Measurements from ENCODE around the gene EVX2. TPM values are rescaled to one million over a fixed set of nuclear protein-coding genes. Genes with fewer than 3 reads are reported as not detected.

The EVX2 gene
- polyA plus RNA-seq, 3 donors: not detected

DNA sequence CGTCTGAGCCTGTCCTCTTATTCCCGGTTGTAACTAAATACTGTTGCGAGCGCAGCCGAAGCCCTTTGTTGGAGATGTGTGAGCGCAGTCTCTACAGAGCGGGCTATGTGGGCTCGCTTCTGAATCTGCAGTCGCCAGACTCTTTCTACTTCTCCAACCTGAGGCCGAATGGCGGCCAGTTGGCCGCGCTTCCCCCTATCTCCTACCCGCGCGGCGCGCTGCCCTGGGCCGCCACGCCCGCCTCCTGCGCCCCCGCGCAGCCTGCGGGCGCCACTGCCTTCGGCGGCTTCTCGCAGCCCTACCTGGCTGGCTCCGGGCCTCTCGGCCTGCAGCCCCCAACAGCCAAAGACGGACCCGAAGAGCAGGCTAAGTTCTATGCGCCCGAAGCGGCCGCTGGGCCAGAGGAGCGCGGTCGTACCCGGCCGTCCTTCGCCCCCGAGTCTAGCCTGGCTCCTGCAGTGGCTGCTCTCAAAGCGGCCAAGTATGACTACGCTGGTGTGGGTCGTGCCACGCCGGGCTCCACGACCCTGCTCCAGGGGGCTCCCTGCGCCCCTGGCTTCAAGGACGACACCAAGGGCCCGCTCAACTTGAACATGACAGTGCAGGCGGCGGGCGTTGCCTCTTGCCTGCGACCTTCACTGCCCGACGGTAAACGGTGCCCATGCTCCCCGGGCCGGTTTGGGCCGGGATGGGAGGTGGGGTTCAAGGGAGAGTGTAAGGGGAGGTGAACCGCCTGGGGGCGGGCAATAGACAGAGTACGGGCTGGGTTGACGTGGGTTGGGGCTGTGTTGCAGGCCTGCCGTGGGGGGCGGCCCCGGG, 16.2 kb upstream of the EVX2 start, which contains the start of gene HOXD12:
Gene HOXD12, plus strand, starts transcription at position 68 of the 819 bp plus-strand sequence. Its CDS starts 7 bp downstream, at position 75.
- WGBS, 3 donors: 3 to 17% (median 7%) methylated on average over 70 of the region's 70 CpGs
- H3K27ac ChIP-seq (ENCODE audit: low read depth, low read length): no peak within 1 kb of the TSS

DNA sequence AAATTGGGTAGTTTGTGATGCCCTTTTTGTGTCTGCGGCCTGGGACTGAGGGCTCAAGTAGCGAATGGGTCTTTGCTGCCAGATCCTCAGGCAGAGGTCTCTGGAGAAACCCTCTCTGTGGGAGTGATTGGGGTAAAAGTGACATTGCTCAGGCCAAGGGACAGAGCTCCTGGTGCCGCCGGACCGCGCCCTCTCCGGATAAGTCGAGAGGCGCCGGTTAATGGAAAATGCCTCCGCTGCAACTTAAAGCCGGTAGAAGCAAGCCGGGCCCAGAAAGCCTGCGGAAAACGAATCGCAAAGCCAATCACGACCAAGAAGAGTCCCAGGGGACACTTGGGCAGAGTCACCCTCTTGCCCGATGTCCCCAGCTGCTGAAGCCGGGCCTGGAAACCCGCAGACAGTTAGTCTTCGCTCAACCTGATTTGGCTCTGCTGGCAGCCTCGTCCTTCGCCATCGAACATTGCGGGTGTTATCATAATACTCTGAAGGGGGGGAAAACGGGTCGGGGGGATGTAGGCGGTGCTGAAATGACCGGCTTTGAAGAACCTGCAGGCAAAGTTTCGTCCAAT, 15.5 kb upstream of the EVX2 start:
- 4 to 26% (median 8%) methylated on average over 30 of the region's 30 CpGs for WGBS, 3 donors
- H3K27ac ChIP-seq (ENCODE audit: low read depth, low read length): no peak overlapping the region

DNA sequence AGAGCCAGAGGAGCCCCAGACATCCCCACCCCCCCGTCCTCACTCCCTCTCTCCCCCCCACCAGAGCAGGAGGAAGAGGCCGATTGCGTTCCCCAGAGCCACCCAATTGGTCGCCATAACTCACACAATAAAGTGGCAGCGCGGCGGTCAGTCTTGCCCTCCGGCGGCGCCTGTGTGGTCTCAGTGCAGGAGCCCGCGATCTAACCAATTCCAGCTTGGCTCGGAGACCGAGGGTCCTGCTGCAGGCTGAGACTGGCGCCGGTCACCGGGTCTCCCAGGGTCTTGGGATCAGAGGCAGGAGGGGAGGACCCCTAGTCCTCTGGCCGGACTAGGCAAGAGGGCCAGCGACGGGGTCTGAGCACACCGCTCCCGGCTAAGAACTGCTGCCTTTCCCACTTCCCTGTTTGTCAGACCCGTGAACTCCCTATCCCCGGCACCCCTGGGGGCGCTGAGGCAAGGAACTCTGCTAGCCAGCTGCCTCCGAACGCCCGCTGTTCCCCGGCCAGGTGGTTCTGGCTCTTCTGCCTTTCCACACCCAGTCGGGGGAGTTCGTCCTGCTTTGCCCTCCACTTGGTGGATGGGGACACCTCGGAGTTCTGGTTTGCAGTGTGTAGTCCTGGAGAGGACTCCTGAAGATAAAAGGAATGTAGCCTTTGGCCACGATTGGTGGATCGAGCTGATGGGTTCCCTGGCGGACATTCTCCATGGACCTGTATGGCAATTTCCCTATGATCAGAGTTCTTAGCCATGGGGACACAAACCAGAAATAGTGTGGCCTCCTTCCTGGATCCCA, 14.8 kb upstream of the EVX2 start:
- WGBS, 3 donors: 2 to 11% (median 5%) methylated on average over 35 of the region's 35 CpGs
- H3K27ac ChIP-seq (ENCODE audit: low read depth, low read length): no peak overlapping the region

DNA sequence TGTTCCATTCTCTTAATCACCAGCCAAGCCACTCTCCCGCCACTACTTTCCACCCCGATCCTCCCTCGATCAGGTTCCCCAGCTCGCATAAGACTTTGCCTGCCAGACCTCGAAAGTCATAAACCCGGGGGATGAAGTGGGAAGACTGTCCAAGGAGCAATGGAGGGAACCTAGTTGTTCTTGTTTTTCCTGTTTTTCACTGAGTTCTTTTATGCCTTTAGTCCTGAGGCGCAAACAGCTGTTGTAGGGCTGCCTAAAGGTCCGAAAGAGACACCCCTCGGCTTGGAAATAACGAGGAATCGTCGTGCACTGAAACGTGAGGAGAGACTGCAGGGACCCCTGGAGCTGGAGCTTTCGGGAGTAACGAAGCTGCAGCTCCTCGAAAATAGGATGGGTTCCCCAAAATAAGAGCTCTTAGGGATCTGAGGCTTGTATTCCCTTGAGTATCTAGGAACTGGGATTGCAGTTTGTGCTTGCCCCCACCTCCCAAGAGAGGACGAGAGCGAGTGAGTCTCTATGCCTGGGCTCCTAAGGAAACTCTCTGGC, 14.1 kb upstream of the EVX2 start:
- WGBS, 3 donors: 2 to 5% (median 5%) methylated on average over 18 of the region's 18 CpGs
- no peak overlapping the region for H3K27ac ChIP-seq (ENCODE audit: low read depth, low read length)

DNA sequence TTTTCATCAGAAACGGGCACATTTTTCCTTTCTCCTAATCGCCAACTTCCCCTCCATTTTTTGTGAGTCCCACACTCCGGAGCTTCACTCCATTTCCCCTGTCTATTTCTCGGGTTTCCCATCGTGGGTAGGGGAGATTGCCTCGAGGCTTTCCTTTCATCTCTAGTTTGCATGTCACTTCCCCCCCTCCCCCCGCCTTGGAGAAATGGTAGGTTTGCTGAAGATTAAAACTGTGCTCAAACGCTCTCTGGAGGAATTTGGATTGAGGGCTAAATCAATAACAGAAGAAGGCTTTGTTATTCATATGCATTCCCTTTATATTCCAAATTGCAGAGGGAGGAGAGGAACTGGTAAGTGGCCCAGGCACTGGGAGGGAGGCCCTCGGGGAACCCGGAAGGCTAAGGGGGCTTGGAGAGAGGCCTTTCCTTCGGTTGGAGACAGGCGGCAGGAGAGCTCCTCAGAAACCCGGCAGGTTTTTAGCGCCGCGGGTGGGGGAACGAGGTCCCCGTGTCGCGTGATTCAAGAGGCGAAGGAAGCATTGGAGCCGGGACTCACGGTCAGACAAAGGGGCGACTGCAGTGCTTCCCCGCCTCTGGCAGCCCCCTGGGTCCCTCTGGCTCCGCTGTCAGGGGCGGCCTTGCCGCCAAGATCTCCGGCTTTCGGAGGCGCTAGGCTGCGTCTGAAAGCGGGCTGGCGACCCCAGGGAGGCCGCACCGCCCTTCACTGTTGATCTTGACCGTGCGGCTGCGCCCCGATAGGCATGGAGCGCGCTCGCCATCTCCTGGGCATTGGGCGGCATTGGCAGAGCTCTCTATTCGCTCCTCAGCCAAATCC, 13.4 kb upstream of the EVX2 start:
- WGBS, 3 donors: 1 to 2% (median 2%) methylated on average over 44 to 45 of the region's 45 CpGs
- no peak overlapping the region for H3K27ac ChIP-seq (ENCODE audit: low read depth, low read length)

DNA sequence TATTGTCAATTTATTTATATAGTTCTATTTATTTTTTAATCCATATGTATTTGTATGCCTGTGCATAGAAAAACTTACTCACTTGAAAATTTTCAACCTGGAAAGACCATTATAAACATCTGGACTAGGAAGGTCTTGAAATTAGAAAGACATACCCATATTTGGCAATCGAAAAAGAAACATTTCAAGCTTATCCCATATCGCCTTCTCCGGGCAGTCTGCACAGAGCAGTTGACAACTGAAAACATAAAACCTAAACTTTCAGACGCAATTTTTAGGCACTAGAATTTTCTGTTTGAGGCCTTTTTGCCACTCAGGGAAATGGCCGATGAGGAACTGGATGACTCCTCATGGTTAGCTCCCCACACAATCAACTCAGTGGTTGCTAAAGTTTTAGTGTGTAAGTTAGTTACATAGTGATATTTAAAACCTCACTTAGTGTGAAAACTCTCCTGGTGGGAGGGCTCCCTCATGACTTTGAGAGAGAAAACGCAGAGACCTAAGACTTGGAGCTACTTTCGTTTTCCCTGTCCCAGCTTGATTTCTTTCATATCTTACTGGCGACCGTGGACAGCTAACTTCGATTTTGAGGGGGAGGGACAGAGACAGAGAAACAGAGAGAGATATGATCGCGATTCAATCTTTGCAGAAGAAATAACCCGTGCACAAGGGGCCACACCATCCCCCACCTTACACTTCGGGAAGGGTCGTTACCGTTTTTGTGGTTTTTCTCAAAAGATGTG, 12.7 kb upstream of the EVX2 start:
- 8 to 13% (median 9%) methylated on average over 16 of the region's 16 CpGs for WGBS, 3 donors

DNA sequence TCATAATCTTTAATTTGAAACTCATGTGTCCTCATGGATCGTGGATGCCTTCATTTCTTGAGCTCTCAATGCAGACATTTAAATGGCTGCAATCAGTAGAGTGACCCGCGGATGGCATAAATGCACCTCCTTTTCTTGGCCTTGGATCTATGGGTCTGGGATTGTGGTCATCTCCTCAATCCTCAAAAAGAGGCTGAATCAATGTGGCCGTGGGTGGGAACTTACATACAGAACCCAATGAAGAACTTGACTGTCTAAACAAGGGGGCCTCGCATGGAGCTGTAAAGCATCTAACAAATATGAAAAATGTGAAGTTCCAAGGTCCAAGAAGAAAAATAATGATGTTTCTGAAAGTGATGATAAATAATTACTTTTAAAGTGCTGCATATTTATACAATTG, 11.7 kb upstream of the EVX2 start:
- no peak overlapping the region for H3K27ac ChIP-seq (ENCODE audit: low read depth, low read length)
- WGBS, 3 donors: 15 to 33% (median 18%) methylated on average over 5 of the region's 5 CpGs

More for the DNA sequence above, 12.7 kb upstream of the EVX2 start:
- no peak overlapping the region for H3K27ac ChIP-seq (ENCODE audit: low read depth, low read length)

DNA sequence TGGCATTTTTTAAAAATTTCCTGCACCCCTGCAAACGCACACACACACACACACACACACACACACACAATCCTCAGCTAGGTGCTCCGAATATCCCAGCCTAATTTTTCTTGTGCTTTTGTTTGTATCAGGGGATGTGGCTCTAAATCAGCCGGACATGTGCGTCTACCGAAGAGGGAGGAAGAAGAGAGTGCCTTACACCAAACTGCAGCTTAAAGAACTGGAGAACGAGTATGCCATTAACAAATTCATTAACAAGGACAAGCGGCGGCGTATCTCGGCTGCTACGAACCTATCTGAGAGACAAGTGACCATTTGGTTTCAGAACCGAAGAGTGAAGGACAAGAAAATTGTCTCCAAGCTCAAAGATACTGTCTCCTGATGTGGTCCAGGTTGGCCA, 10.6 kb upstream of the EVX2 start:
- H3K27ac ChIP-seq (ENCODE audit: low read depth, low read length): no peak overlapping the region

DNA sequence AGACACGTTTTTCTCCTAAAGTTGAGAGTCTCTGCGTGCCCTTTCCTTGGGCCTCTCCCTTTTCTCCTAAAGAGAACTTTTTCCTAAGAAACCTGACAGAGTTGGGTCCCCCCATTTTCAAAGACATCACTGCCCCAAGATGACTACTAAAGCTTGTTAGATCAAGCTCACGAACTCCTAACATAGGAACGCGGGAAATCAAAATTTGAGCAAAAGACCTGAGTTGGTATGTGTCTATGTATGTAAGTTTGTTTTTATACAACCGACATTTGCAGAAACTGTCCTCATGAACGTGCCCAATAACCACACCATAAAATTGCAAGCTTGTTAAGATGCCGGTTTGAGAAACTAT, 10.1 kb upstream of the EVX2 start:
- WGBS, 3 donors: 11 to 24% (median 11%) methylated on average over 8 of the region's 8 CpGs
- H3K27ac ChIP-seq (ENCODE audit: low read depth, low read length): no peak overlapping the region

More for the DNA sequence above, 10.6 kb upstream of the EVX2 start:
- WGBS, 3 donors: 3 to 25% (median 8%) methylated on average over 12 of the region's 12 CpGs

DNA sequence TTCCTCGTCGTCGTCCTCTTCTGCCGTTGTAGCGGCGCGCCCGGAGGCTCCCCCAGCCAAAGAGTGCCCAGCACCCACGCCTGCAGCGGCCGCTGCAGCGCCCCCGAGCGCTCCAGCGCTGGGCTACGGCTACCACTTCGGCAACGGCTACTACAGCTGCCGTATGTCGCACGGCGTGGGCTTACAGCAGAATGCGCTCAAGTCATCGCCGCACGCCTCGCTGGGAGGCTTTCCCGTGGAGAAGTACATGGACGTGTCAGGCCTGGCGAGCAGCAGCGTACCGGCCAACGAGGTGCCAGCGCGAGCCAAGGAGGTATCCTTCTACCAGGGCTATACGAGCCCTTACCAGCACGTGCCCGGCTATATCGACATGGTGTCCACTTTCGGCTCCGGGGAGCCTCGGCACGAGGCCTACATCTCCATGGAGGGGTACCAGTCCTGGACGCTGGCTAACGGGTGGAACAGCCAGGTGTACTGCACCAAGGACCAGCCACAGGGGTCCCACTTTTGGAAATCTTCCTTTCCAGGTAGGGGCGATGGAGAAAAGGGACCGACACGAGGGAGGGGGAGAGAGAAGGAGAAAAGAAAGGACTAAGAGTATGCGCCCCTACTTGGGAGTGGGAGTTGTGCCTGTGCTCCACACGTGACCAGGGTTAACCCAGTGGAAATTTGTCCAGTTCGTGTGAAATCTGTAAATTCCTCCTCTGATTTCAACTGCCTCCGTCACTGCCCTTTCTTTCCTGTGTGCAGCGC, 9.6 kb upstream of the EVX2 start:
- 2 to 6% (median 4%) methylated on average over 44 to 53 of the region's 53 CpGs for WGBS, 3 donors
- no peak overlapping the region for H3K27ac ChIP-seq (ENCODE audit: low read depth, low read length)

DNA sequence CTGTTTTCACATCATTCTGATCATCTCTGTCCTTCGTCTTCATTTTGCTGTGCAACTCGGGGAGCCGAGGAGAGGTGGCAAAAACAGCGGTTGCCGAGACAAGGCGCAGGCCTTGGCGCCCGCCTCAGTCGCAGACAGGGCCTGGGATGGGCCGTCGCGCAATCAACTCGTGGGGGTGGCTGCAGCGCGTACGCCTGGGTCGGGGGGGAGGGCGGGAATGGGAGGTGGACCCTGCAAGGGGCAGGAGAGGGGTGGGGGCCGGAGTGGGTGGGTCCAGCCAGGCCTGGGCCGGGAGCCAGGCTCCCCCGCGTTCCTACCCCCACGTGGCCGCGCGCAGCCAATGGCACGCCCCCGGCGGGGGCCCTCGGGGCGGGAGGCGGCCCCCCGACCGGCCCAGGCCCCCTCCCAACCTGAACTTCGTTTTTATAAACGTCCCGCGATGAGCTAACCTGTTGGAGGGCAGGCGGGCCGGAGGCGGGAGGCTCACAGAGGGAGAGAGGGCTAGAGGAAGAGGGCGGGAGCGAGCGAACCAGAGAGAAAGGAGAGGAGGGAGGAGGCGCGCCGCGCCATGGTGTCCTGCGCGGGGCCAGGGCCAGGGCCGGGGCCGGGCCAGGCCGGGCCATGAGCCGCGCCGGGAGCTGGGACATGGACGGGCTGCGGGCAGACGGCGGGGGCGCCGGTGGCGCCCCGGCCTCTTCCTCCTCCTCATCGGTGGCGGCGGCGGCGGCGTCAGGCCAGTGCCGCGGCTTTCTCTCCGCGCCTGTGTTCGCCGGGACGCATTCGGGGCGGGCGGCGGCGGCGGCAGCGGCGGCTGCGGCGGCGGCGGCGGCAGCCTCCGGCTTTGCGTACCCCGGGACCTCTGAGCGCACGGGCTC, 8.7 kb upstream of the EVX2 start, which contains the start of gene HOXD13:
Gene HOXD13, plus strand, starts transcription at position 452 of the 875 bp plus-strand sequence. Its CDS starts 170 bp downstream, at position 622.
- WGBS, 3 donors: 3 to 4% (median 4%) methylated on average over 44 to 91 of the region's 95 CpGs
- no peak within 1 kb of the TSS for H3K27ac ChIP-seq (ENCODE audit: low read depth, low read length)

DNA sequence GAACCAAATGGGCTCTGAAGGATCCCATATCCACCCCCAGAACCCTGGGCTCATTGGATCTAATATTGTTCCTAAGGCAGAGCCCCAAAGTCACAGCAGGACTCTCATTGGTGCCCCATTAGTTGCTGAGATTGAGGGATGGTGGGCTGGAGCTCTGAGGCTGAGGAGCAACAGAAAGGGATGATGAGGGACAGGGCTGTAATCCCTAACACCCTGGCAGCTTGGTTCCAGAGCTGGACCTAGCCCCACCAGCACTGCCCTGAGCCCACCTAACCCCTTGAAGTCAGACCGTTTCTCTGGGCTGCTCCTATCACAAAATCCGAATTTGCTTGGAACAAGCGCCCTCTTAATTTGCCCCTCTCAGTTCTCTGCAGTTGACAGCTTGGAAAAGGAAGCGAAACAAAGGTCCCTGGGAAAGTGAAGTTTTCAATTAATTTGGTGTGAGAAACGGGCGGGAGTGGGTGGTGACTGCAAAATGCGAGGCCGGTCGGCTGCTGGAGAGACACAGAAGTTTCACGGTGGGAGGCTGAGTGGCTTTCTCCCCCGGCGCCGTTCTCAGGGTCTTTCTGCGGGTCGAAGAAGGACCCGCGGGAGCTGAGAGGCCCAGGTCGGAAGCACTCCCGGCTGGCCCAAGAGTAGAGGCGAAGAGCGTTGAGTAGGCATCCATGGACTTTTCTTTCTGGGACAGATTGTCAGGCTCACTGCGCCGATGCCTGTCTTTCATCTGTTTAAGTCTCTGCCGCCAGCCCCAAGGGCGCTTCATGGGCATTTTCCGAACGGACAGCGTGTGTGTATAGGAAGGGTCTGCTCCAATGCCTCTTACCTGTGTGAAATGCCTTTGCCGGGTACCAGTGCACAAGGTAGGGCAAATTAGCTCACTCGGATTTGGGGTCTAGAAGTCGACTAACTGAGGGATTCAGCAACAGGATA, 7.8 kb upstream of the EVX2 start:
- no peak overlapping the region for H3K27ac ChIP-seq (ENCODE audit: low read depth, low read length)
- 6 to 23% (median 7%) methylated on average over 31 of the region's 31 CpGs for WGBS, 3 donors

DNA sequence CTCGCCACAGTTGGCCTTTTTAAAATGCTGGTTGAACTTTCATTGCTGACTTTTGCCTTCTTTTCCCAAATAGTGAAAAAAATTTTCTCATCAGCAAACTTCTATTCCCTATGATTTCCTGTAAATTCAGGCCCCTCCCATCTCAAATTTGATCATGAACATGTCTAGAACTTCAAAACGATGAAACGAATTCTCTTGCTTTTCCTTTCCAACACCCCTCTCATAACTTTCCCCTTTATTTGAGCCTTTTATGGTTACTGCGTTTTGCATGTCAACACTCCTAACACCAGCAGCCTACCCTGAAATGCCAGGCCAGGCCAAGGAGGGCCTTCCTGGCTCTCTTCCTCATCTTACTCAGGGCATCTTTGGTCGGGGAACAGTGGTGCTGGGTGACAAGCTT, 7.1 kb upstream of the EVX2 start:
- WGBS, 3 donors: 27 to 39% (median 31%) methylated on average over 5 of the region's 5 CpGs
- no peak overlapping the region for H3K27ac ChIP-seq (ENCODE audit: low read depth, low read length)

DNA sequence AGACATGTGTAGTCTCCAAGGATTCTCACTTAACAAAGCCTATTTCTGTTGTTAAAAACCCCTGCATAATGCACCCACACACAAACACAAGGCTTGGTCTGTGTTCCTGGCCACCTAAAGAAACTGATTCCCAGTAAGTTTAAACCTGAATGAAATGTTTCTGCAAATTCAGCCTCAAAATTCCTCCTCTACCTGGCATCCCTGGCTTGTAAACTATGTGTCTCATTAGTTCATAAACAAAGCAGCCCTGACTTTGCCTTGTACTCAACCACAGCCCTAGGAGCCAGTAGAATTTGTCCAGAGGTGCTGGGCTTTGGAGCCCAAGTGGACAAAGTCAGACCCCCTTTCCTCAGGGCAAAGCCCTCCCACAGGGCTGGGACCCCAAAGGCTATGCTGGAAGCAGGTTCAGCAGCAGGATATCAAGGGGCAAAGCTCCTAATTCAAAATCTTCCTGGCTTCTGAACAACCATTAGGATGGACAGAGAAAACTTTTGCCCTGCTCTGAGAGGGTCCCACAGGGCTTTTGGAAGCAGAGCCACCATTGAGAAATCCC, 6.2 kb upstream of the EVX2 start:
- no peak overlapping the region for H3K27ac ChIP-seq (ENCODE audit: low read depth, low read length)

Measured in adipose tissue (tissue), 3 donors.